DMS79 treated with DMSO at 0.1 percent for 48 hours (cell line): Measurements from ENCODE around the gene CHCHD6.
A peak's percentile ranks its signal among the peaks of the same experiment; 100 is the strongest.

ENCODE experiments used
- DNase-seq: peaks from one replicate; lab custom pipeline; 2025; lab: John Stamatoyannopoulos, UW

CHCHD6 gene

GRCh38 chr3:126743350-126743749 is 39.3 kb downstream of the CHCHD6 start:
- DNase-seq: no peak

- DNase-seq: no peak
Observed at GRCh38 chr3:126743781-126744180, 39.7 kb downstream of the CHCHD6 start.

GRCh38 chr3:126745760-126746394 is 41.8 kb downstream of the CHCHD6 start:
- peak; percentile 52 for DNase-seq

DNA sequence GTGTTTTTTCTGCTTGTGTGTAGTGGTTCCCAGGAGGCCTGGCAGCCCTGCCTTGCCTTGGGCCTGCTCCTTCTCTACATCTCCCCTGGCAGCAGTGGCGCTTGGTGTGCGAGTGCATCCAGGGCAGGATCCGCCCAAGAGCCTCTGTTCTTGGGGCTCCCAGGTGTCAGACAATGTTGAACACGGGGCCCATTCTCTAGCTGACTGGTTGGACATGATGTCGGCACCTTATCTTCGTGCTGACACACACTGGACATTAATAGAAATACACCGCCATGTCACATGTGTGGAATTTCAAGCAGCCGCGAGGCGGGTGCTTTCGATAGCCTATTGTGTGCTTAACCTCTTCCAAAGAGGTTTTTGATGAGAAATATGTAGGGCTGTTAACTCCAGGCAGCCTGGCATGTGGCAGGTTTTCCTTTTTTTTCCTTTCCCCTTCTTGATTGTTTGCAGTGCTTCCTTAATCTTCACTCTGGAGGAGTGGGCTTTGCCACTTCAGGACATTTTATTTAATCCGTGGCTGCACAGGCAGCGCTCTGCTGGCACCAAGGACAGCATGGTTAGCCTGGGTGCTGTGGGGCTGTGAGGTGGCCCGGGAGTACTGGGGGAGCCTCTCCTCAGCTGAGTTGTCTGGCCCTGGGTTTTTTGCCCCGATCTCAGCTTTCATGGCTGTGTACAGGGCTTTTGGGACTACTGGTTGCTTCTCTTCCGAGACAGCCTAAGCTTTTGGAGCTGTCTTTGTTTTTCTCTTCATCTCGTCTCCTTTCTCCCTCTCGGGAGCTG is 42.5 kb downstream of the CHCHD6 start:
- DNase-seq: peak; percentile 73

DNA sequence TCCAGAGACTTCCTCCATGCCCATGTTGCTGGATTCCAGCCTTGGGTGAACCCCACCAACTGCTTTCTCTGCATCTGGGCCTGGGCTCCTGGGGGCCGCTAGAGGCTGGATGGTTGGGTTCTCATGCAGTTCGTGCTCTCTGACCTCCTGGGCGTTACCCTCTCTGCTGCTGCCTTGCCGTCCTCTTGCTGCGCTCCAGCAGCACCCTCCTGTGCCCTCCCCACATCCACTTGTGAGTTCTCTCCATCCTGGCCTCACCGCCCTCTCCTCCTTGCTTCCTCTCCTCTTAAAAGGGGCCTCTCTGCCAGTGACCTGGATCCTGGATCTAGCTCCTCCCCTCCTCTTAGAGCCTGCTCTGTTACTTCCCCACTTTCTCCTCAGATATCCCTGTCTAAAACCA is 43.7 kb downstream of the CHCHD6 start:
- no peak for DNase-seq

GRCh38 chr3:126748701-126749546 is 44.9 kb downstream of the CHCHD6 start:
- no peak for DNase-seq

- no peak for DNase-seq
Observed at GRCh38 chr3:126749547-126749875, 45.5 kb downstream of the CHCHD6 start.

DNA sequence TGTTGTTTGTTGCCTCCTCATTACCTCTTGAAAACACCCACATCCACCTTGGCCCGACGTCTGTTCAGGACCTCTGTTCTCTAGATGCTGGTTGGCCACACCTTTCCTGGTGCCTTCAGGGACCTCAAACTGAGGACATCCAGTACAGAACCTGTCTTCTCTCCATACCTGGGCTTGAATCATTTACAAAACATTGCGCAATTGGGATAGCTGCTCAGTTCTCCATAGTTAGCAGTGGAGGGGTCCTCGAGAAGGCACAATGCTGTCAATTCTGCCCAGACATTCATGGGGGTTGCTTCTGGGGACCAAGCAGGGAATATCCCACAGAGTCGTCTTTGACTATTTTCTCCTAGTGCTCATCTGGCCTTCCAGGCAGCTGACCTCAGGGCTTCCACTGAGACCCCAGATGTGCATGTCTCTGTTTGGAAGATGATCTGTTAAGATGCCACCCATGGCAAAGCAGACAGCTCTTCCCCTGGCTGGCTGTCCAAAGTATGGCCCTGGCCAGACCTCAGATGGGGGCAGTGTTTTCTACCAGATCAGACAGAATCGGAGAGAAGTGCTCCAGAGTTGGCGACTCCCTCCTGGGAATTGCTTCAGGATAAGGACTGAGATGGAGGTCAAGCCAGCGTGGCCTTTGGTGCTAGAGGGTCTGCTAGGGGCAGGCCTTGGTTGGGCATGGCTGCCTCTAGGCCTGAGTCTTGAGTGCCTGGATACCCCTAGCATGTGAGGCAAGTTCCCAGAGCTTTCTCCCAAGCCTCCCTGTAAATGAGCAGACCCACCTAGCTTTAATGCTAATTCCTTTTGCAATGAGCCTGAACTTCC is 46.1 kb downstream of the CHCHD6 start:
- DNase-seq: no peak

DNA sequence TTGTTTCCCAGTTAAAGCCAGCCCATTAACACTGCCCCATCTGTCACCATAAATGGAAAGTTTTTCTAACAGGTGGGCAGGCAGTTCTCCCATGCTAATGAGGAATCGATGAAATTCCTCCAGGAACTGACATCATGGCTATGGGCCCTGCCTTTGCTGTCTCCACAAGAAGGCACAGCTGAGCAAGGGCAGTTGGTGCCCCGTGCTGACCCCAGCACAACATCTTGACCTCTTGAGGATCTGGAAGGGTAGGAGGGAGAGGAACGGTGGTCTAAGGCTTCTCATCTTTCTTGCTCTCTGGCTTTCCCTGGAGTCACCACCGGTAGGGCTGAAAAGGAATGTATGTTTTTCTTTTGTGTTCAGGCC is 46.7 kb downstream of the CHCHD6 start:
- no peak for DNase-seq

DNA sequence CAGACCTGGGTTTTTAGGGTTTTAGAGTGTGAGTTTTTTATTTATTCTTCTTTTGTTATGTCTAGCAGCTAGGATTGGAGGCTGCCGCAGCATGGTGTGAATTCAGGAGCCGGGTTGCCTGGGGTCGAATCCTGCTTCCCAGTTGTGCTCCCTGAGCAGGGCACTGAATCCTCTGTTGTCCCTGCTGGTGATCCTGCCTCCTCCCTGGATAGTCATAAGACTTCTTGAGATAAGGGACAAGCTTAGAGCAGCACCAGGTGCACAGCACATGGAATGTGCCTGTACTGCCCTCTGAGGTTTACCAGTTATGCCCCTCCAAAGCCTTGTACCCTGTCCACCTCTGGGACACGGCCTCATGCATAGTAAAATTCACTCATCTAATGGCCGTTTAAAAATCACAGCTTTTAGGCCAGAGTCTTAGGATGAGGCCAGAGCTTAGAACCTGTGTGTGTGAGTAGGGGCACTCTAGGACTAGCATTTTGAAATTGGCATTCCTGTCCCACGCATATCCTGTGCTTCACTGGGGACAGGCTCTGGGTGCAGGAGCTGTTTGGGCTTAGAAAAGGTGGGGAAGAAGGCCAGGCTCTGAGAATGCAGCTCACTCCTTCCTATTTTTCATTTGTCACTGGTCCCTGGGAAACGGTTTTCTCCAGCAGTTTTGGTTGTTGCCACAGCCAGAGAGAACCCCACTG is 47.7 kb downstream of the CHCHD6 start:
- no peak for DNase-seq

- DNase-seq: peak; percentile 75
Observed at GRCh38 chr3:126752303-126753190, 48.5 kb downstream of the CHCHD6 start.

DNA sequence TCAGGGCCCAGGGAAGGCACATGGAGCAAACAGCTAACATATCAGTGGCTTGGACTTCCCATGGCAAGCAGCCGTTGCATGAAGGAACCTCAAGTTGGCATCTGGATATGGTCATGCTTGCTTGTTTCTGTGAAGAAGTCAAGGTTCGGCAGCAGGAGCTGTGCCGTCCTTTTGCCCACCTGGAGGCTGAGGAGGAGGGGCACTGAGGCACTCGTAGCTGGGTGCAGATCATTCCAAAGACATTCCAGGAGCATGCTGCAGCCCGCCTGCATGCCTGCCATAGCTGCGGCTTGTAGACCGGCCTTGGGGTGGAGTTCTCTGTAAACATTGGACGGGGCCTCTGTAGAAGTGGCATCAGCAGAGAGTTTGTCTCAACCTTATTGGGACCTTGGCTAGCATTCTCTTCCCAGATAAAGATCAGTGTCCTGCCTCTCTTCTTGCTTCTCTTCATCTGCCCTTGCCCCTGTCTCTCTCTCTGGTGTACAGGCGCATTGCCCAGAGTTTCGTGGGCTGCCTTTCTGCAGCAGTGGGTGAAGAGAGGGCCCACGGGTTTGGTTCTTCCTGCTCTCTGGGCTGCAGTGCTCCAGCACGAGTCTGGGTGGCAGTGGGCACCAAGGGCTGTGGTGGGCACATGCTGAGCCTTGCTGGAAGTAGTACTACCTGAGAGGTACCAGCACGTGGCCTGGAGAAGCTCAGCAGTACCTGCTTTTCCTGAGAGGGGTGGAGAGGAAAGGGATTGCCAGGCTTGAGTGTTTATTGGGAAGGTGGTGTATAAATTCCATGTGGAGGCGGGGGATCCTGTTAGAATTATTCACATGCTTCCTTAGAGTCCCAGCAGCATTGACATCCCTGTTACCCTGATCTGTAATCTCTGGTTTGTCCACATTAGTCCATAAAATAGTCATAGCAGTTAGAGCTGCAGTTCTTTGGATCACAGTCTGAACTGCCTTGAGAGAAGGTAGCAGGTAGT is 49.4 kb downstream of the CHCHD6 start:
- no peak for DNase-seq

DNA sequence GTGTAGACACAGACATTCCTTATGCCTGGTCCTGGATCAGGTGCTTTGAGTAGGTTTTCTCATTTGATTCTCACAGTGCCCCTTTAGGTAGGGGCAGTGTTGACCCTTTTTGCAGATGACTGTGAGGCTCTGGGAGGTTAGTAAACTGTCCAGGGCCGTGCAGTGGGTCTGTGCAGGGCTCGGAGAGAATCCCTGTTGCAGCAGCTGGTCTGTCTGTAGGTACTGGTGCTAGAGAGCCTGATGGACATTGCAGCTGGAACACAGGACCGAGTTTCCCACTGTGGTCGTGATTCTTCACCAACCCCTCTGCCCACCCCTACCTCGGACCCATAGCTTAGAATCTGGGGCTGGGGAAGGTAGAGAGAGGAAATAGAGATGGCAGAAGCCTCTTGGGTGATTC is 51.8 kb downstream of the CHCHD6 start:
- DNase-seq: no peak

DNA sequence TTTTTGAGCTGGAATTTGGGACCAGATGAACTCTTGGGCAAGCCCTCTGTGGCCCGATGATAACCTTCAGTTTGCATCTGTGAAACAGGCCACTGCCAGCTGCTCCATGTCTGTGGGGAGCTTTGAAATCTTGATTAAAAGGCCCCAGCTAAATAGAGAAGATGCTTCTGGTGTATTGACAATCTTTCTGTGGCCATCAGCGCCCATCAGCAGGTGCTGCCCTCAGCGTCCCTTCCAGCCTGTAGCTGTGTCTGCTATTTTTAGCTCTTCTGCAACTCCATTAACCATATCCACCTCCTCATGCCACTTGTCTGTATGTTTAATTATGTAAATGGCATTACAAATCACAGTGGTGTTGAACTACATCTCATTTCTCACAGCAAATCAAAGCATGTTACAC is 54.0 kb downstream of the CHCHD6 start:
- no peak for DNase-seq

DNA sequence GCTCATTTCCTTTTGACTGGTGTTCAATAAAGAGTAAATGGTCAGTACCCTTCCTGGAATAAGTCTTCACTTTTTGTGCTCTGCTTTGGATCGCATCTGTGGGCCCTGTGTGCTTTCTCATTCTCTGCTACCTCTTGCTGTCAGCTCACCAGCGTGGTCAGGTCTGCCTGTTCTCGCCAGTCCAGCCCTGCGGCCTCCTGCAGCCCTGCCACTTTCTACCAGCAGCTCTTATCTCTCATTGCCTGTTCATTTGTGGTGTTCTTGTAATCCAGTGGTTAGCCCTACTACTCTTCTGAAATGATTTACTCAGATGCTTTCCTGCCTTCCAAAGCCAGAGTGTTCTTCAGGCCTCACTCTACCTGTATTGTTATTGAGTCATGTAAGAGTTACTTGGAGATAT is 54.8 kb downstream of the CHCHD6 start:
- no peak for DNase-seq

DNA sequence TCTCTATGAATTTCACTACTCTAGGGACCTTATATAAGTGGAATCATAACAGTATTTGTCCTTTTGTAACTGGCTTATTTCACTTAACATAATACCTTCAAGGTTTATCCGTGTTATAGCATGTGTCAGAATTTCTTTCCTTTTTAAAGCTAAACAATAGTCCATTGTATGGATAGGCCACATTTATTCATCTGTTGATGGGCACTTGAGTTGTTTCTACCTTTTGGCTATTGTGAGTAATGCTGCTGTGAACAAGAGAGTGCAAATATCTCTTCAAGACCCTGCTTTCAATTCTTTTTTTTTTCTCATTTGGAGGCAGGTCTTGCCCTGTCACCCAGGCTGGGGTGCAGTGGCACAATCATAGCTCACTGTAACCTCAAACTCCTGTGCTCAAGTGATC is 56.5 kb downstream of the CHCHD6 start:
- DNase-seq: no peak

GRCh38 chr3:126763035-126763434 is 59.0 kb downstream of the CHCHD6 start:
- no peak for DNase-seq

DNA sequence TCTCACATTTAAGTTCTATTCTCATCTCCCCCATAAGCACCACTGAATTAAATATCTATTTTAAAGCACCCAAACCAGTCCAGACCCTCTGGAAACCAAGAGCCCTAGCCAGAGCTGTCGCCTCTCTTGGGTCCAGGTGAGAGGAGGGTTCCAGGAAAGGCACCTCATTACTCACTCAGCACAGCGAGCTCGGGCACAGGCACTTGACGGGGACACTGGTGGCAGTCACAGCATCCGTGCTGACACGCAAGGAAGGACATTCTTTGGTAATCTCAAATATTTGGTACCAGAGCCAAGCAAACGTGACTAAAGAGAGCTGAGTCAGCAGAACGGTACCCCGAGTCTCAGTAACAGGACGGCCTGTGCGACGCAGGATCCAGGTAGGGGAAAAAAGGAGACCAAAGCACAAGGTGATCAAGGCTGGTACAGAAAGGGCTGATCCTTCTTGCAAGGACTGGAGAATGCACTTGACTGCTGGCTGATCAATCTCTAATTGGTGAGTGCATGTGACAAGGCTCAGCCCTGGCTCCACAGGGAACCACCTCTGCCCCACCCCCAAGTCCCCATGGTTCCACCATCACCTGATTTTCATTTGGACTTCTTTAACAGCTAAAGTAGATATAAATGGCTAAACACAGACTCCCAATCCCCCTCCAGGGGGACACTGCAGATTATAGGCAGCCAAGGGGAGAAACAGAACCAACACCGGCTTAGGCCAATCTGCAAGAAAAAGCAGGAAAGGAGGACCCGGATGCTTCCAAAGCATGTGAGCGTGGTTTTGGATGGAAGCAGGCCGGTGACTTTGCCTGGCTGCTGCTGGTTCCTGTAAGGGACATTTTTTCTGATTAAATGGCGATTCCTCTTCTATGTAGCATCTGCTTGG is 61.4 kb downstream of the CHCHD6 start:
- DNase-seq: no peak
